Myocyte (in vitro differentiated cells): Measurements from ENCODE around the gene LRRN1. TPM values are rescaled to one million over a fixed set of nuclear protein-coding genes. Genes with fewer than 3 reads are reported as not detected.
"Not testable (repeated sequence)": the region's sequence is repeated elsewhere in the genome, so short reads cannot be mapped to it uniquely, and the experiment has no call there.

Experiments
- DNase-seq: peaks from one replicate; pipeline ENCODE4 v3.0.0-alpha.2; 2012; ENCODE audit warnings: low read depth
- total RNA-seq: library from RNA; depleted of rRNA; stranded (reverse); fragments of >200 nt; gene quantifications from 2 replicates; pipeline ENCODE4 v1.2.3, GENCODE V29; 2014

The LRRN1 gene
- total RNA-seq, 1 donor from 2014 or later: 0.21 TPM

GRCh38 chr3:3806856-3807255 is 7.6 kb downstream of the LRRN1 start:
- no peak for DNase-seq

GRCh38 chr3:3813013-3813412 is 13.8 kb downstream of the LRRN1 start:
- DNase-seq: no peak

GRCh38 chr3:3815206-3815605 is 16.0 kb downstream of the LRRN1 start:
- no peak for DNase-seq

GRCh38 chr3:3816034-3816433 is 16.8 kb downstream of the LRRN1 start:
- no peak for DNase-seq

GRCh38 chr3:3817865-3818264 is 18.6 kb downstream of the LRRN1 start:
- no peak for DNase-seq

GRCh38 chr3:3821777-3822176 is 22.5 kb downstream of the LRRN1 start:
- no peak for DNase-seq

GRCh38 chr3:3825035-3825434 is 25.8 kb downstream of the LRRN1 start:
- DNase-seq: no peak

- no peak for DNase-seq
Measured at GRCh38 chr3:3826521-3826920, 27.3 kb downstream of the LRRN1 start.

GRCh38 chr3:3827111-3827510 is 27.9 kb downstream of the LRRN1 start:
- DNase-seq: no peak

GRCh38 chr3:3828417-3828816 is 29.2 kb downstream of the LRRN1 start:
- DNase-seq: not testable (repeated sequence)

- DNase-seq: no peak
Measured at GRCh38 chr3:3836845-3837244, 37.6 kb downstream of the LRRN1 start.

GRCh38 chr3:3842356-3842755 is 43.1 kb downstream of the LRRN1 start:
- DNase-seq: no peak

GRCh38 chr3:3847994-3848922 is 49.0 kb downstream of the LRRN1 start:
- DNase-seq: no peak

GRCh38 chr3:3848923-3849275 is 49.7 kb downstream of the LRRN1 start:
- DNase-seq: no peak

- no peak for DNase-seq
Measured at GRCh38 chr3:3851621-3852323, 52.5 kb downstream of the LRRN1 start.

GRCh38 chr3:3853544-3853943 is 54.3 kb downstream of the LRRN1 start:
- no peak for DNase-seq

- DNase-seq: no peak
Measured at GRCh38 chr3:3855056-3855455, 55.8 kb downstream of the LRRN1 start.

GRCh38 chr3:3860235-3860634 is 61.0 kb downstream of the LRRN1 start:
- no peak for DNase-seq

- DNase-seq: no peak
Measured at GRCh38 chr3:3862534-3862933, 63.3 kb downstream of the LRRN1 start.

GRCh38 chr3:3875491-3875890 is 76.3 kb downstream of the LRRN1 start:
- no peak for DNase-seq

GRCh38 chr3:3881050-3881449 is 81.8 kb downstream of the LRRN1 start:
- no peak for DNase-seq

- not testable (repeated sequence) for DNase-seq
Measured at GRCh38 chr3:3887311-3887710, 88.1 kb downstream of the LRRN1 start.

- DNase-seq: no peak
Measured at GRCh38 chr3:3893590-3893989, 94.4 kb downstream of the LRRN1 start.
